GM23338 (cell line): ENCODE measurements around the gene ZNF778. TPM values are rescaled to one million over a fixed set of nuclear protein-coding genes. Genes with fewer than 3 reads are reported as not detected.

Source experiments
- ATAC-seq: fragments of 200-7000 bp; cut with Tn5 transposase; 3 replicates; pipeline ENCODE4 v1.9.1; 2020
- DNase-seq: peaks from one replicate; pipeline ENCODE4 v3.0.0-alpha.2; 2015; ENCODE audit warnings: low spot score
- H2AFZ ChIP-seq: fragments of 200-600 bp; sonication (generic); 2 replicates; pipeline ENCODE4 v1.8.0; 2016; ENCODE audit warnings: antibody characterized with exemption, mild to moderate bottlenecking, moderate library complexity
- H3F3A ChIP-seq: fragments of 200-600 bp; sonication (generic); replicated peaks from 2 replicates; pipeline ENCODE4 v1.8.0; 2017; ENCODE audit warnings: antibody characterized with exemption, mixed run types, low read depth
- H3K27ac ChIP-seq: fragments of 200-600 bp; sonication (generic); 2 replicates; pipeline ENCODE4 v1.6.1; 2016; ENCODE audit warnings: low read depth
- H3K27me3 ChIP-seq: fragments of 200-600 bp; sonication (generic); 2 replicates; pipeline ENCODE4 v1.8.0; 2016; ENCODE audit warnings: mild to moderate bottlenecking, mixed run types, moderate library complexity; ENCODE audit not compliant: insufficient read depth
- H3K36me3 ChIP-seq: fragments of 200-600 bp; sonication (generic); 2 replicates; pipeline ENCODE4 v1.8.0; 2016; ENCODE audit warnings: mild to moderate bottlenecking; ENCODE audit not compliant: insufficient read depth
- H3K4me1 ChIP-seq: fragments of 200-600 bp; sonication (generic); 2 replicates; pipeline ENCODE4 v1.8.0; 2016; ENCODE audit warnings: mild to moderate bottlenecking, moderate library complexity; ENCODE audit not compliant: insufficient read depth
- H3K4me2 ChIP-seq: fragments of 200-600 bp; sonication (generic); 2 replicates; pipeline ENCODE4 v1.7.1; 2017; ENCODE audit warnings: mixed run types
- H3K4me3 ChIP-seq: fragments of 200-600 bp; sonication (generic); 2 replicates; pipeline ENCODE4 v1.6.1; 2016; ENCODE audit warnings: mixed run types
- H3K79me2 ChIP-seq: fragments of 200-600 bp; sonication (generic); replicated peaks from 2 replicates; pipeline ENCODE4 v1.8.0; 2017; ENCODE audit warnings: mild to moderate bottlenecking; ENCODE audit not compliant: insufficient read depth
- H3K9me2 ChIP-seq: fragments of 200-600 bp; sonication (generic); 2 replicates; pipeline ENCODE4 v1.8.0; 2017; ENCODE audit not compliant: insufficient read depth
- H4K20me1 ChIP-seq: fragments of 200-600 bp; sonication (generic); replicated peaks from 2 replicates; pipeline ENCODE4 v1.8.0; 2017; ENCODE audit warnings: mild to moderate bottlenecking; ENCODE audit not compliant: insufficient read depth
- H3K27ac Mint-ChIP-seq: 2 replicates; pipeline ENCODE4 v1.8.0; 2020; ENCODE audit warnings: inconsistent platforms, mild to moderate bottlenecking, moderate library complexity, mixed read lengths
- H3K27me3 Mint-ChIP-seq: 3 replicates; pipeline ENCODE4 v1.8.0; 2022; ENCODE audit warnings: low read depth, mild to moderate bottlenecking, moderate library complexity, mixed read lengths, inconsistent platforms; ENCODE audit not compliant: insufficient read depth, poor library complexity
- H3K36me3 Mint-ChIP-seq: 3 replicates; pipeline ENCODE4 v1.8.0; 2021; ENCODE audit warnings: low read depth, mild to moderate bottlenecking, inconsistent platforms, moderate library complexity, mixed read lengths
- H3K4me1 Mint-ChIP-seq: 3 replicates; pipeline ENCODE4 v1.8.0; 2020; ENCODE audit warnings: mild to moderate bottlenecking, inconsistent platforms, mixed read lengths
- H3K4me3 Mint-ChIP-seq: 3 replicates; pipeline ENCODE4 v1.8.0; 2021; ENCODE audit warnings: moderate library complexity, mild to moderate bottlenecking, inconsistent platforms, mixed read lengths
- H3K9me3 Mint-ChIP-seq: 3 replicates; pipeline ENCODE4 v1.8.0; 2020; ENCODE audit warnings: moderate library complexity, mild to moderate bottlenecking, inconsistent platforms, mixed read lengths
- CTCF ChIP-seq, 2 experiments: fragments of 200-600 bp in 1 of 2; sonication (generic) in 1 of 2; conservative IDR thresholded peaks; 2 replicates each; pipeline versions ENCODE4 v1.5.1 to v1.6.1; 2016 to 2017; ENCODE audit warnings: antibody characterized with exemption in 2 of 2, low read depth in 2 of 2, mild to moderate bottlenecking in 2 of 2, moderate library complexity in 1 of 2
- EZH2phosphoT487 ChIP-seq: fragments of 200-600 bp; sonication (generic); IDR thresholded peaks from one replicate; pipeline ENCODE4 v1.8.1; 2018; ENCODE audit warnings: antibody characterized with exemption; ENCODE audit not compliant: unreplicated experiment
- JUNB ChIP-seq: IDR thresholded peaks from one replicate; pipeline ENCODE4 v1.6.1; 2016; ENCODE audit warnings: antibody characterized with exemption; ENCODE audit not compliant: unreplicated experiment
- REST ChIP-seq: IDR thresholded peaks from one replicate; pipeline ENCODE4 v1.6.1; 2018; ENCODE audit warnings: antibody characterized with exemption; ENCODE audit not compliant: unreplicated experiment
- ZNF462 ChIP-seq: fragments of 250-450 bp; sonication (Bioruptor Pico); IDR thresholded peaks from 2 replicates; pipeline ENCODE4 v1.5.0; 2020; ENCODE audit warnings: mild to moderate bottlenecking, moderate library complexity
- polyA plus RNA-seq: library from polyadenylated mRNA; unstranded; fragments of >200 nt; fragmentation: Nextera tagmentation; extraction: Ambion mirVana; gene quantifications from 2 replicates; pipeline ENCODE4 v1.2.1, GENCODE V29; 2016
- total RNA-seq: library from RNA; depleted of rRNA; stranded (reverse); fragments of >200 nt; shearing (Covaris generic); gene quantifications from 2 replicates; pipeline ENCODE4 v1.2.3, GENCODE V29; 2014

ZNF778 gene
- total and polyA plus RNA-seq, 2 experiments from 2014 or later, result 7.9 to 43.4 TPM

- no peaks in the 10 kb centered on the region for H3K9me3 Mint-ChIP-seq
- no peak overlapping the region for H3K27ac Mint-ChIP-seq
- no peak overlapping the region for H3K4me3 Mint-ChIP-seq
- no peaks in the 10 kb centered on the region for H3K27me3 ChIP-seq
- ATAC-seq (no peak; the same call in 2 of the 3 replicates), DNase-seq (no peak)
- no peaks in the 10 kb centered on the region for H3K79me2 ChIP-seq
- H3F3A ChIP-seq, result no peaks in the 10 kb centered on the region
- H3K4me3 ChIP-seq, result no peak overlapping the region
- H4K20me1 ChIP-seq, result no peaks in the 10 kb centered on the region
- no peak overlapping the region for H2AFZ ChIP-seq
- H3K4me1 Mint-ChIP-seq, result no peaks in the 10 kb centered on the region
- no peak overlapping the region for H3K4me2 ChIP-seq
- no peaks in the 10 kb centered on the region for H3K36me3 ChIP-seq
- H3K27ac ChIP-seq, result no peak overlapping the region
- no peaks in the 10 kb centered on the region for H3K36me3 Mint-ChIP-seq
- peaks cover 3% of the 10 kb centered on the region for H3K27me3 Mint-ChIP-seq
- no peaks in the 10 kb centered on the region for H3K4me1 ChIP-seq
- no peak for TF ChIP-seq ZNF462
- no peak for TF ChIP-seq EZH2phosphoT487
- TF ChIP-seq JUNB, result no peak
- no peak for TF ChIP-seq REST
- TF ChIP-seq CTCF (conservative IDR thresholded peaks at IDR 0.05; ENCODE audit: low read depth in 2 of 2), result peak in 1 of 2 experiments; percentile 39; a peak in 2 of 4 replicates
- no peaks in the 10 kb centered on the region for H3K9me2 ChIP-seq
These were observed 7.9 kb upstream of the ZNF778 start for GRCh38 chr16:89209522-89210044.
